Activated naive CD4-positive, alpha-beta T cell treated with anti-CD3 and anti-CD28 coated beads for 36 hours (primary cell): ENCODE measurements around the gene DSCAM. TPM values are rescaled to one million over a fixed set of nuclear protein-coding genes. Genes with fewer than 3 reads are reported as not detected.

Experiments used
- CTCF ChIA-PET: fragments of 350-600 bp; sonication (Branson Sonifier 250); formaldehyde crosslinking; loops from one replicate; lab custom pipeline; 2021; ENCODE audit warnings: antibody characterized with exemption; lab: Charles Lee
- DNase-seq: peaks from one replicate; pipeline ENCODE4 v3.0.0-alpha.2; 2020
- H3K27ac Mint-ChIP-seq: one replicate; pipeline ENCODE4 v1.8.0; 2021; ENCODE audit warnings: mild to moderate bottlenecking, mixed read lengths
- H3K27me3 Mint-ChIP-seq: one replicate; pipeline ENCODE4 v1.8.0; 2021; ENCODE audit warnings: low read depth, mixed read lengths
- H3K36me3 Mint-ChIP-seq: one replicate; pipeline ENCODE4 v1.8.0; 2021; ENCODE audit warnings: low read depth, mixed read lengths
- H3K4me1 Mint-ChIP-seq: one replicate; pipeline ENCODE4 v1.8.0; 2021; ENCODE audit warnings: low read depth, mixed read lengths
- H3K4me3 Mint-ChIP-seq: one replicate; pipeline ENCODE4 v1.8.0; 2021; ENCODE audit warnings: mild to moderate bottlenecking, moderate library complexity, mixed read lengths
- H3K9me3 Mint-ChIP-seq: one replicate; pipeline ENCODE4 v1.8.0; 2021; ENCODE audit warnings: mixed read lengths
- intact Hi-C: fragments of 100-400 bp; cut with micrococcal nuclease; formaldehyde crosslinking; loops from one replicate; pipeline ENCODE4 v1.15.1; 2023
- total RNA-seq, 2 experiments: library from RNA; stranded (reverse); gene quantifications; one replicate each; pipeline ENCODE4 v1.2.3, GENCODE V29; 2021

Gene DSCAM
- total RNA-seq, 2 experiments from 2014 or later = not detected

- Mint-ChIP-seq H3K4me3 (no peak overlapping the region), H3K36me3 (no peaks in the 10 kb centered on the region), H3K27ac (no peak overlapping the region), H3K9me3 (peaks cover 8% of the 10 kb centered on the region), H3K4me1 (no peaks in the 10 kb centered on the region), H3K27me3 (no peaks in the 10 kb centered on the region)
- intact Hi-C loops = no loop called here
- no peak for DNase-seq
- CTCF ChIA-PET = no interaction called here
Observed at GRCh38 chr21:40018871-40019475, 828.0 kb downstream of the DSCAM start.

- no peak overlapping the region for H3K27ac Mint-ChIP-seq
- CTCF ChIA-PET = interaction anchor here (0.6 kb wide), 1 partner anchor 59 kb away, joined by 5 read pairs; no protein-coding TSS in a partner anchor
- no peaks in the 10 kb centered on the region for H3K4me1 Mint-ChIP-seq
- H3K36me3 Mint-ChIP-seq = no peaks in the 10 kb centered on the region
- H3K4me3 Mint-ChIP-seq = no peak overlapping the region
- intact Hi-C loops = no loop called here
- peaks cover 7% of the 10 kb centered on the region for H3K9me3 Mint-ChIP-seq
- no peaks in the 10 kb centered on the region for H3K27me3 Mint-ChIP-seq
- DNase-seq = no peak
Observed at GRCh38 chr21:40016667-40017066, 830.3 kb downstream of the DSCAM start.

GRCh38 chr21:40016234-40016633, 830.7 kb downstream of the DSCAM start:
- no peak overlapping the region for H3K4me3 Mint-ChIP-seq
- no peaks in the 10 kb centered on the region for H3K36me3 Mint-ChIP-seq
- CTCF ChIA-PET = interaction anchor here (0.6 kb wide), 1 partner anchor 58 kb away, joined by 5 read pairs; no protein-coding TSS in a partner anchor
- intact Hi-C loops = no loop called here
- no peak for DNase-seq
- no peaks in the 10 kb centered on the region for H3K4me1 Mint-ChIP-seq
- H3K27ac Mint-ChIP-seq = no peak overlapping the region
- peaks cover 7% of the 10 kb centered on the region for H3K9me3 Mint-ChIP-seq
- no peaks in the 10 kb centered on the region for H3K27me3 Mint-ChIP-seq

- peaks cover 7% of the 10 kb centered on the region for H3K9me3 Mint-ChIP-seq
- no peak overlapping the region for H3K27ac Mint-ChIP-seq
- H3K36me3 Mint-ChIP-seq = no peaks in the 10 kb centered on the region
- DNase-seq = no peak
- intact Hi-C loops = no loop called here
- no peaks in the 10 kb centered on the region for H3K27me3 Mint-ChIP-seq
- CTCF ChIA-PET = no interaction called here
- no peaks in the 10 kb centered on the region for H3K4me1 Mint-ChIP-seq
- H3K4me3 Mint-ChIP-seq = no peak overlapping the region
Observed at GRCh38 chr21:40015818-40016217, 831.1 kb downstream of the DSCAM start.

GRCh38 chr21:40014394-40014793, 832.6 kb downstream of the DSCAM start:
- H3K9me3 Mint-ChIP-seq = peaks cover 2% of the 10 kb centered on the region
- no peaks in the 10 kb centered on the region for H3K36me3 Mint-ChIP-seq
- no peaks in the 10 kb centered on the region for H3K4me1 Mint-ChIP-seq
- intact Hi-C loops = no loop called here
- no peak overlapping the region for H3K27ac Mint-ChIP-seq
- CTCF ChIA-PET = no interaction called here
- H3K27me3 Mint-ChIP-seq = no peaks in the 10 kb centered on the region
- H3K4me3 Mint-ChIP-seq = no peak overlapping the region
- no peak for DNase-seq

GRCh38 chr21:40013001-40013735, 833.8 kb downstream of the DSCAM start:
- Mint-ChIP-seq H3K36me3 (no peaks in the 10 kb centered on the region), H3K4me3 (no peak overlapping the region), H3K9me3 (peaks cover 2% of the 10 kb centered on the region), H3K4me1 (no peaks in the 10 kb centered on the region), H3K27me3 (no peaks in the 10 kb centered on the region), H3K27ac (no peak overlapping the region)
- CTCF ChIA-PET = no interaction called here
- intact Hi-C loops = no loop called here
- DNase-seq = no peak

- Mint-ChIP-seq H3K4me1 (no peaks in the 10 kb centered on the region), H3K9me3 (peaks cover 2% of the 10 kb centered on the region), H3K27ac (no peak overlapping the region), H3K27me3 (no peaks in the 10 kb centered on the region), H3K36me3 (no peaks in the 10 kb centered on the region), H3K4me3 (no peak overlapping the region)
- no peak for DNase-seq
- CTCF ChIA-PET = no interaction called here
- intact Hi-C loops = no loop called here
Observed at GRCh38 chr21:40011371-40011770, 835.6 kb downstream of the DSCAM start.

- Mint-ChIP-seq H3K4me3 (no peak overlapping the region), H3K9me3 (no peaks in the 10 kb centered on the region), H3K27ac (no peak overlapping the region), H3K36me3 (no peaks in the 10 kb centered on the region), H3K4me1 (no peaks in the 10 kb centered on the region), H3K27me3 (no peaks in the 10 kb centered on the region)
- intact Hi-C loops = no loop called here
- no peak for DNase-seq
- CTCF ChIA-PET = no interaction called here
Observed at GRCh38 chr21:40002978-40003377, 844.0 kb downstream of the DSCAM start.

- Mint-ChIP-seq H3K4me3 (no peak overlapping the region), H3K27ac (no peak overlapping the region), H3K27me3 (no peaks in the 10 kb centered on the region), H3K9me3 (no peaks in the 10 kb centered on the region), H3K36me3 (no peaks in the 10 kb centered on the region), H3K4me1 (no peaks in the 10 kb centered on the region)
- CTCF ChIA-PET = no interaction called here
- intact Hi-C loops = no loop called here
- no peak for DNase-seq
Observed at GRCh38 chr21:39984286-39984991, 862.5 kb downstream of the DSCAM start.

GRCh38 chr21:39980241-39980820, 866.6 kb downstream of the DSCAM start:
- H3K4me1 Mint-ChIP-seq = no peaks in the 10 kb centered on the region
- H3K36me3 Mint-ChIP-seq = no peaks in the 10 kb centered on the region
- H3K4me3 Mint-ChIP-seq = no peak overlapping the region
- no peak overlapping the region for H3K27ac Mint-ChIP-seq
- intact Hi-C loops = no loop called here
- DNase-seq = no peak
- peaks cover 6% of the 10 kb centered on the region for H3K27me3 Mint-ChIP-seq
- H3K9me3 Mint-ChIP-seq = peaks cover 3% of the 10 kb centered on the region
- CTCF ChIA-PET = no interaction called here

GRCh38 chr21:39979321-39979720, 867.6 kb downstream of the DSCAM start:
- no peak for DNase-seq
- Mint-ChIP-seq H3K27ac (no peak overlapping the region), H3K27me3 (peaks cover 6% of the 10 kb centered on the region), H3K9me3 (peaks cover 3% of the 10 kb centered on the region), H3K4me1 (no peaks in the 10 kb centered on the region), H3K4me3 (no peak overlapping the region), H3K36me3 (no peaks in the 10 kb centered on the region)
- intact Hi-C loops = no loop called here
- CTCF ChIA-PET = interaction anchor here (0.6 kb wide), 1 partner anchor 328 kb away, joined by 3 read pairs; no protein-coding TSS in a partner anchor

GRCh38 chr21:39976800-39977199, 870.2 kb downstream of the DSCAM start:
- H3K4me1 Mint-ChIP-seq = no peaks in the 10 kb centered on the region
- no peak overlapping the region for H3K27ac Mint-ChIP-seq
- no peak overlapping the region for H3K4me3 Mint-ChIP-seq
- peaks cover 6% of the 10 kb centered on the region for H3K27me3 Mint-ChIP-seq
- peaks cover 3% of the 10 kb centered on the region for H3K9me3 Mint-ChIP-seq
- no peaks in the 10 kb centered on the region for H3K36me3 Mint-ChIP-seq
- CTCF ChIA-PET = interaction anchor here (0.5 to 0.6 kb wide), 2 partner anchors 183 to 619 kb away, joined by 3 read pairs; no protein-coding TSS in a partner anchor
- intact Hi-C loops = no loop called here
- no peak for DNase-seq
